ENCODE measurements around the gene GAL. TPM values are rescaled to one million over a fixed set of nuclear protein-coding genes. Genes with fewer than 3 reads are reported as not detected.
A peak's percentile ranks its signal among the peaks of the same experiment; 100 is the strongest.

GAL gene
- total and polyA plus RNA-seq, 4 donors: 0.61 to 1.8 TPM; not detected in 2

DNA sequence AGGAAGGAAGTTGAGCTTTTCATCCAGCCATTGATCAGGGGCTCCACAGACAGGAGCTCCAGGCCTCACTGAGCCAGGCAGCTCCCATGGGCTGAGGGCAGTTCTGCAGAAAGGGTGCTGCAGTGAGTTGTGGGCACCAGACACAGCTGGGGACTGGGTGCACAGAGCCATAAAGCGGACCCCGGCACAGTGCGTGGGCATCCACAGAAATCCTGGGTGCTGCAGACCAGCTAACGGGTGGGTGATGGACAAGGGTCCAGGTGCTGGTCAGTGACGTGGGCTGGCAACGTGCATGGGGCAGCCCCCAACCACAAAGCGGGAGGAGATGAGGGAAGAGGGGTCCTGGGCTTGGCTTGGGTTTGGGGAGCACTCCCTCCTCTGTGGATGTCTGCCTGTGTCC is 19.4 kb upstream of the GAL start:
- Histone ChIP-seq H3K36me3 (ENCODE audit: control insufficient read depth in 4 of 4, insufficient read depth in 4 of 4, low read length in 4 of 4) (no peaks in the 10 kb centered on the region), H3K27ac (ENCODE audit: low read depth in 1 of 2, low read length in 1 of 2) (no peak overlapping the region), H3K4me1 (ENCODE audit: control insufficient read depth in 5 of 5, insufficient read depth in 5 of 5, low read length in 5 of 5) (no peaks in the 10 kb centered on the region), H3K27me3 (ENCODE audit: control insufficient read depth in 3 of 3, insufficient read depth in 3 of 3, low read length in 2 of 3) (peaks cover 0 to 8% (median 2%) of the 10 kb centered on the region in 3 donors), H3K9ac (ENCODE audit: insufficient read depth in 1 of 2, low read length in 2 of 2) (no peak overlapping the region), H3K9me3 (ENCODE audit: control insufficient read depth in 4 of 4, insufficient read depth in 3 of 4, low read length in 3 of 4) (peaks cover 0 to 5% (median 0%) of the 10 kb centered on the region in 4 donors), H3K4me3 (no peak overlapping the region)
- ATAC-seq (ENCODE audit: insufficient read depth, low FRiP score) (no peak), DNase-seq (peak in 1 of 3 donors; percentile 8)
- WGBS, 2 donors: 93% methylated on average over 7 of the region's 7 CpGs
- TF ChIP-seq, protein P1, sequence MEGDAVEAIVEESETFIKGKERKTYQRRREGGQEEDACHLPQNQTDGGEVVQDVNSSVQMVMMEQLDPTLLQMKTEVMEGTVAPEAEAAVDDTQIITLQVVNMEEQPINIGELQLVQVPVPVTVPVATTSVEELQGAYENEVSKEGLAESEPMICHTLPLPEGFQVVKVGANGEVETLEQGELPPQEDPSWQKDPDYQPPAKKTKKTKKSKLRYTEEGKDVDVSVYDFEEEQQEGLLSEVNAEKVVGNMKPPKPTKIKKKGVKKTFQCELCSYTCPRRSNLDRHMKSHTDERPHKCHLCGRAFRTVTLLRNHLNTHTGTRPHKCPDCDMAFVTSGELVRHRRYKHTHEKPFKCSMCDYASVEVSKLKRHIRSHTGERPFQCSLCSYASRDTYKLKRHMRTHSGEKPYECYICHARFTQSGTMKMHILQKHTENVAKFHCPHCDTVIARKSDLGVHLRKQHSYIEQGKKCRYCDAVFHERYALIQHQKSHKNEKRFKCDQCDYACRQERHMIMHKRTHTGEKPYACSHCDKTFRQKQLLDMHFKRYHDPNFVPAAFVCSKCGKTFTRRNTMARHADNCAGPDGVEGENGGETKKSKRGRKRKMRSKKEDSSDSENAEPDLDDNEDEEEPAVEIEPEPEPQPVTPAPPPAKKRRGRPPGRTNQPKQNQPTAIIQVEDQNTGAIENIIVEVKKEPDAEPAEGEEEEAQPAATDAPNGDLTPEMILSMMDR (IDR thresholded peaks at IDR 0.05; ENCODE audit: control extremely low read depth, extremely low read depth): no peak

DNA sequence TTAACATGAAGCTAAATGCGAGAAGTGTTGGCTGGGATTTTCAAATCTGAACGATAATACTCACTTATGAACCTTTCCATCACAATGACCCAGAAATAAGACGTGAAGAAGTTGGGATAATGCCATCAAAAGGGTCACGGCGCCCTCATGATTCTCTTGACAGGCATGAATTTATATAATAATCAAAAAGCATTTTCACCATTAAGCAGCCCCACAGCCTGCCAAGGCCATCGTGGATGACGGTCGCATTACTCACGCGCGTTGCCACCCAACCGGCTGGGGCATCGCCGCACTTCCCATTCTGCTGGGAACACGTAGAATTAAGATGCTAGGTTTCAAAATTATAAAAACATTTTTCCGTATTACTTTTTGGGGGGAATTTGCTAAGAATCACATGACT is 18.9 kb upstream of the GAL start:
- no peak overlapping the region for H3K9ac ChIP-seq (ENCODE audit: insufficient read depth in 1 of 2, low read length in 2 of 2)
- no peak overlapping the region for H3K4me3 ChIP-seq
- H3K9me3 ChIP-seq (ENCODE audit: control insufficient read depth in 4 of 4, insufficient read depth in 3 of 4, low read length in 3 of 4): peaks cover 0 to 3% (median 0%) of the 10 kb centered on the region in 4 donors
- H3K27ac ChIP-seq (ENCODE audit: low read depth in 1 of 2, low read length in 1 of 2): no peak overlapping the region
- H3K36me3 ChIP-seq (ENCODE audit: control insufficient read depth in 4 of 4, insufficient read depth in 4 of 4, low read length in 4 of 4): no peaks in the 10 kb centered on the region
- no peak for ATAC-seq (ENCODE audit: insufficient read depth, low FRiP score)
- no peaks in the 10 kb centered on the region for H3K4me1 ChIP-seq (ENCODE audit: control insufficient read depth in 5 of 5, insufficient read depth in 5 of 5, low read length in 5 of 5)
- peaks cover 0 to 8% (median 2%) of the 10 kb centered on the region in 3 donors for H3K27me3 ChIP-seq (ENCODE audit: control insufficient read depth in 3 of 3, insufficient read depth in 3 of 3, low read length in 2 of 3)
- DNase-seq: peak in 1 of 3 donors; percentile 4
- TF ChIP-seq, protein P1 (IDR thresholded peaks at IDR 0.05; ENCODE audit: control extremely low read depth, extremely low read depth): no peak
- 82 to 90% methylated on average over 16 of the region's 16 CpGs for WGBS, 2 donors

DNA sequence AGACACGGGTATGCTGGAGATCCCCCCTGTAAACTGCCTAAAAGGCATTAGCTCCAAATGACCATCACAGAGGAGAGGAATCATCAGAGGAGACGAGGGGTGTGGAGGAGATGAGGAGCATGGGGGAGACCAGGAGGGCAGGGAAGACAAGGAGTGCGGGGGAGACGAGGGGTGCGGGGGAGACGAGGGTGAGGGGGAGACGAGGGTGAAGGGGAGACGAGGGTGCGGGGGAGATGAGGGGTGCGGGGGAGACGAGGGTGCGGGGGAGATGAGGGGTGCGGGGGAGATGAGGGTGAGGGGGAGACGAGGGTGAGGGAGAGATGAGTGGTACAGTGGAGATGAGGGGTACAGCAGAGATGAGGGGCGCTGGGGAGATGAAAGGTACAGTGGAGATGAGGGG is 17.5 kb upstream of the GAL start:
- no peaks in the 10 kb centered on the region for H3K36me3 ChIP-seq (ENCODE audit: control insufficient read depth in 4 of 4, insufficient read depth in 4 of 4, low read length in 4 of 4)
- 56 to 86% methylated on average over 12 to 14 of the region's 15 CpGs for WGBS, 2 donors
- H3K4me3 ChIP-seq: no peak overlapping the region
- DNase-seq (no peak), ATAC-seq (ENCODE audit: insufficient read depth, low FRiP score) (no peak)
- H3K9me3 ChIP-seq (ENCODE audit: control insufficient read depth in 4 of 4, insufficient read depth in 3 of 4, low read length in 3 of 4): peaks cover 0 to 5% (median 0%) of the 10 kb centered on the region in 4 donors
- TF ChIP-seq, protein P1 (IDR thresholded peaks at IDR 0.05; ENCODE audit: control extremely low read depth, extremely low read depth): no peak
- H3K27ac ChIP-seq (ENCODE audit: low read depth in 1 of 2, low read length in 1 of 2): no peak overlapping the region
- H3K4me1 ChIP-seq (ENCODE audit: control insufficient read depth in 5 of 5, insufficient read depth in 5 of 5, low read length in 5 of 5): no peaks in the 10 kb centered on the region
- H3K9ac ChIP-seq (ENCODE audit: insufficient read depth in 1 of 2, low read length in 2 of 2): no peak overlapping the region
- H3K27me3 ChIP-seq (ENCODE audit: control insufficient read depth in 3 of 3, insufficient read depth in 3 of 3, low read length in 2 of 3): peaks cover 0 to 8% (median 2%) of the 10 kb centered on the region in 3 donors

Measured in lung (tissue), 12 donors.